Cardiac muscle cell (in vitro differentiated cells and primary cell): Measurements from ENCODE around the gene LONRF3. TPM values are rescaled to one million over a fixed set of nuclear protein-coding genes. Genes with fewer than 3 reads are reported as not detected.
"Not testable (repeated sequence)": the region's sequence is repeated elsewhere in the genome, so short reads cannot be mapped to it uniquely, and the experiment has no call there.

Source experiments
- DNase-seq, 2 donors: peaks; one replicate each; pipeline versions ENCODE4 v3.0.0 to v3.0.0-alpha.2; 2010 to 2017; ENCODE audit warnings: low read depth in 1 of 2, low spot score in 1 of 2
- H3K27ac ChIP-seq: fragments of 200-600 bp; sonication (generic); 2 replicates; pipeline ENCODE4 v1.5.1; 2016
- H3K27me3 ChIP-seq: fragments of 200-600 bp; sonication (generic); 2 replicates; pipeline ENCODE4 v1.6.0; 2016; ENCODE audit warnings: control low read depth
- H3K36me3 ChIP-seq: fragments of 200-600 bp; sonication (generic); 2 replicates; pipeline ENCODE4 v1.5.1; 2016; ENCODE audit warnings: control low read depth
- H3K4me1 ChIP-seq: fragments of 200-600 bp; sonication (generic); 2 replicates; pipeline ENCODE4 v1.8.1; 2017; ENCODE audit warnings: low read depth, mild to moderate bottlenecking, mixed run types
- H3K4me3 ChIP-seq: fragments of 200-600 bp; sonication (generic); 2 replicates; pipeline ENCODE4 v1.5.1; 2016; ENCODE audit warnings: mild to moderate bottlenecking
- H3K9me3 ChIP-seq: fragments of 200-600 bp; sonication (generic); 2 replicates; pipeline ENCODE4 v1.5.1; 2017; ENCODE audit warnings: low read depth, mild to moderate bottlenecking, control low read depth
- CTCF ChIP-seq: IDR thresholded peaks from 2 replicates; pipeline ENCODE4 v1.5.1; 2012; ENCODE audit warnings: low read depth, mild to moderate bottlenecking, low read length
- polyA plus RNA-seq: library from polyadenylated mRNA; unstranded; fragments of >200 nt; fragmentation: Nextera tagmentation; extraction: Ambion mirVana; gene quantifications from 2 replicates; pipeline ENCODE4 v1.2.1, GENCODE V29; 2016
- total RNA-seq: library from RNA; depleted of rRNA; stranded (reverse); fragments of >200 nt; gene quantifications from 2 replicates; pipeline ENCODE4 v1.2.3, GENCODE V29; 2016

The LONRF3 gene
- total and polyA plus RNA-seq, 2 experiments from 2014 or later, result 0.09 TPM; not detected in 1

- H3K27me3 ChIP-seq, result peaks cover 17% of the 10 kb centered on the region
- H3K9me3 ChIP-seq, result no peaks in the 10 kb centered on the region
- no peak overlapping the region for H3K27ac ChIP-seq
- no peaks in the 10 kb centered on the region for H3K36me3 ChIP-seq
- no peak for TF ChIP-seq CTCF
- H3K4me3 ChIP-seq, result no peak overlapping the region
- no peak for DNase-seq
- no peaks in the 10 kb centered on the region for H3K4me1 ChIP-seq
Measured at GRCh38 chrX:118983513-118983912, 9.1 kb downstream of the LONRF3 start.

- H3K36me3 ChIP-seq, result no peaks in the 10 kb centered on the region
- H3K27me3 ChIP-seq, result no peaks in the 10 kb centered on the region
- H3K4me3 ChIP-seq, result no peak overlapping the region
- H3K27ac ChIP-seq, result no peak overlapping the region
- no peak for TF ChIP-seq CTCF
- H3K4me1 ChIP-seq, result no peaks in the 10 kb centered on the region
- DNase-seq, result no peak
- no peaks in the 10 kb centered on the region for H3K9me3 ChIP-seq
Measured at GRCh38 chrX:118988911-118989310, 14.5 kb downstream of the LONRF3 start.

GRCh38 chrX:118989886-118990285 is 15.5 kb downstream of the LONRF3 start:
- H3K4me3 ChIP-seq, result no peak overlapping the region
- H3K27ac ChIP-seq, result no peak overlapping the region

GRCh38 chrX:118990512-118991227 is 16.3 kb downstream of the LONRF3 start:
- Histone ChIP-seq H3K36me3 (no peaks in the 10 kb centered on the region), H3K27ac (no peak overlapping the region), H3K4me3 (no peak overlapping the region), H3K9me3 (no peaks in the 10 kb centered on the region), H3K27me3 (no peaks in the 10 kb centered on the region), H3K4me1 (no peaks in the 10 kb centered on the region)
- TF ChIP-seq CTCF, result no peak
- DNase-seq, result no peak

More at GRCh38 chrX:118989886-118990285, 15.5 kb downstream of the LONRF3 start:
- Histone ChIP-seq H3K9me3 (no peaks in the 10 kb centered on the region), H3K4me1 (no peaks in the 10 kb centered on the region), H3K27me3 (no peaks in the 10 kb centered on the region), H3K36me3 (no peaks in the 10 kb centered on the region)
- no peak for TF ChIP-seq CTCF
- no peak for DNase-seq

- H3K9me3 ChIP-seq, DNase-seq, H3K27ac ChIP-seq, H3K4me1 ChIP-seq, H3K36me3 ChIP-seq, H3K27me3 ChIP-seq, H3K4me3 ChIP-seq: not testable (repeated sequence)
Measured at GRCh38 chrX:118992441-118993121, 18.2 kb downstream of the LONRF3 start.

GRCh38 chrX:119003462-119003861 is 29.0 kb downstream of the LONRF3 start:
- Histone ChIP-seq H3K27me3 (no peaks in the 10 kb centered on the region), H3K4me1 (no peaks in the 10 kb centered on the region), H3K36me3 (no peaks in the 10 kb centered on the region), H3K27ac (no peak overlapping the region), H3K4me3 (no peak overlapping the region), H3K9me3 (no peaks in the 10 kb centered on the region)
- DNase-seq, result no peak
- no peak for TF ChIP-seq CTCF
